GM23338 (cell line): ENCODE data around the gene ATP8B4.

ENCODE experiments used
- CREB1 ChIP-seq: fragments of 250-450 bp; sonication (Bioruptor Pico); IDR thresholded peaks from 2 replicates; pipeline ENCODE4 v1.5.0; 2020; ENCODE audit warnings: low read depth, mild to moderate bottlenecking, moderate library complexity
- CTCF ChIP-seq, 2 experiments: fragments of 200-600 bp in 1 of 2; sonication (generic) in 1 of 2; conservative IDR thresholded peaks; 2 replicates each; pipeline versions ENCODE4 v1.5.1 to v1.6.1; 2016 to 2017; ENCODE audit warnings: antibody characterized with exemption in 2 of 2, low read depth in 2 of 2, mild to moderate bottlenecking in 2 of 2, moderate library complexity in 1 of 2
- ETS1 ChIP-seq: IDR thresholded peaks from 2 replicates; pipeline ENCODE4 v1.6.1; 2016; ENCODE audit warnings: antibody characterized with exemption
- EZH2 ChIP-seq: fragments of 200-600 bp; sonication (generic); IDR thresholded peaks from one replicate; pipeline ENCODE4 v1.8.0; 2017; ENCODE audit warnings: antibody characterized with exemption, mild to moderate bottlenecking, low read depth; ENCODE audit not compliant: unreplicated experiment
- EZH2phosphoT487 ChIP-seq: fragments of 200-600 bp; sonication (generic); IDR thresholded peaks from one replicate; pipeline ENCODE4 v1.8.1; 2018; ENCODE audit warnings: antibody characterized with exemption; ENCODE audit not compliant: unreplicated experiment
- POLR2AphosphoS5 ChIP-seq: IDR thresholded peaks from 2 replicates; pipeline ENCODE4 v1.6.1; 2016; ENCODE audit warnings: antibody characterized with exemption, low read depth
- REST ChIP-seq: IDR thresholded peaks from one replicate; pipeline ENCODE4 v1.6.1; 2018; ENCODE audit warnings: antibody characterized with exemption; ENCODE audit not compliant: unreplicated experiment

- no peak for TF ChIP-seq CTCF (conservative IDR thresholded peaks at IDR 0.05; ENCODE audit: low read depth in 2 of 2)
- no peak for TF ChIP-seq ETS1
- TF ChIP-seq EZH2phosphoT487 = no peak
- no peak for TF ChIP-seq CREB1
- TF ChIP-seq REST = no peak
- TF ChIP-seq EZH2 = no peak
- no peak for TF ChIP-seq POLR2AphosphoS5
These were observed 18.3 kb upstream of the ATP8B4 start for GRCh38 chr15:50137330-50137761.
